ENCODE results near the gene FAAH. TPM values are rescaled to one million over a fixed set of nuclear protein-coding genes. Genes with fewer than 3 reads are reported as not detected.

FAAH gene
- total RNA-seq, 4 donors from 2014 or later: 18.1 to 50.5 (median 27.7) TPM

GRCh38 chr1:46432781-46433327 lies 38.7 kb downstream of the FAAH start:
- WGBS: 62% methylated on average over 9 of the region's 10 CpGs
- H3K4me3 ChIP-seq: no peak overlapping the region
- H3K4me1 ChIP-seq: no peaks in the 10 kb centered on the region
- no peaks in the 10 kb centered on the region for H3K36me3 ChIP-seq
- no peak for DNase-seq (ENCODE audit: low spot score in 2 of 2)
- no peak overlapping the region for H3K27ac ChIP-seq
- TF ChIP-seq POLR2AphosphoS5 (IDR thresholded peaks at IDR 0.05): no peak
- no peak for TF ChIP-seq EP300 (IDR thresholded peaks at IDR 0.05)
- TF ChIP-seq POLR2A (IDR thresholded peaks at IDR 0.05): no peak
- TF ChIP-seq CTCF (IDR thresholded peaks at IDR 0.05): no peak
- H3K9me3 ChIP-seq: no peaks in the 10 kb centered on the region
- H3K27me3 ChIP-seq: peaks cover 6% of the 10 kb centered on the region

GRCh38 chr1:46434358-46434757 lies 40.2 kb downstream of the FAAH start:
- Histone ChIP-seq H3K4me3 (no peak overlapping the region), H3K36me3 (no peaks in the 10 kb centered on the region), H3K9me3 (no peaks in the 10 kb centered on the region), H3K27me3 (peaks cover 12% of the 10 kb centered on the region), H3K27ac (no peak overlapping the region), H3K4me1 (no peaks in the 10 kb centered on the region)
- WGBS: 96% methylated on average over 3 of the region's 3 CpGs
- DNase-seq (ENCODE audit: low spot score in 2 of 2): no peak
- no peak for TF ChIP-seq POLR2AphosphoS5 (IDR thresholded peaks at IDR 0.05)
- TF ChIP-seq CTCF (IDR thresholded peaks at IDR 0.05): no peak
- no peak for TF ChIP-seq EP300 (IDR thresholded peaks at IDR 0.05)
- TF ChIP-seq POLR2A (IDR thresholded peaks at IDR 0.05): no peak

- Histone ChIP-seq H3K27me3 (peaks cover 12% of the 10 kb centered on the region), H3K4me1 (no peaks in the 10 kb centered on the region), H3K36me3 (no peaks in the 10 kb centered on the region), H3K9me3 (no peaks in the 10 kb centered on the region), H3K27ac (no peak overlapping the region), H3K4me3 (no peak overlapping the region)
- TF ChIP-seq CTCF (IDR thresholded peaks at IDR 0.05) (no peak), EP300 (IDR thresholded peaks at IDR 0.05) (no peak), POLR2AphosphoS5 (IDR thresholded peaks at IDR 0.05) (no peak), POLR2A (IDR thresholded peaks at IDR 0.05) (no peak)
- WGBS: 100% methylated on average over 1 of the region's 1 CpG
- no peak for DNase-seq (ENCODE audit: low spot score in 2 of 2)
These were observed 42.7 kb downstream of the FAAH start for GRCh38 chr1:46436844-46437243.

- H3K4me3 ChIP-seq: no peak overlapping the region
- peaks cover 12% of the 10 kb centered on the region for H3K27me3 ChIP-seq
- WGBS: 75% methylated on average over 4 of the region's 4 CpGs
- H3K4me1 ChIP-seq: peaks cover 4% of the 10 kb centered on the region
- H3K36me3 ChIP-seq: no peaks in the 10 kb centered on the region
- DNase-seq (ENCODE audit: low spot score in 2 of 2): no peak
- no peak overlapping the region for H3K27ac ChIP-seq
- no peaks in the 10 kb centered on the region for H3K9me3 ChIP-seq
- TF ChIP-seq EP300 (IDR thresholded peaks at IDR 0.05) (no peak), CTCF (IDR thresholded peaks at IDR 0.05) (no peak), POLR2A (IDR thresholded peaks at IDR 0.05) (no peak), POLR2AphosphoS5 (IDR thresholded peaks at IDR 0.05) (no peak)
These were observed 43.6 kb downstream of the FAAH start for GRCh38 chr1:46437723-46438122.

GRCh38 chr1:46438346-46438745 lies 44.2 kb downstream of the FAAH start:
- H3K27me3 ChIP-seq: peaks cover 12% of the 10 kb centered on the region
- no peak for DNase-seq (ENCODE audit: low spot score in 2 of 2)
- no peaks in the 10 kb centered on the region for H3K36me3 ChIP-seq
- TF ChIP-seq CTCF (IDR thresholded peaks at IDR 0.05) (no peak), POLR2AphosphoS5 (IDR thresholded peaks at IDR 0.05) (no peak), POLR2A (IDR thresholded peaks at IDR 0.05) (no peak), EP300 (IDR thresholded peaks at IDR 0.05) (no peak)
- H3K4me1 ChIP-seq: peaks cover 8% of the 10 kb centered on the region
- WGBS: 93% methylated on average over 3 of the region's 6 CpGs
- H3K4me3 ChIP-seq: no peak overlapping the region
- H3K9me3 ChIP-seq: no peaks in the 10 kb centered on the region
- H3K27ac ChIP-seq: no peak overlapping the region
